GM12891 (cell line): ENCODE data around the gene ROBO1.

Source experiments
- DNase-seq: peaks from one replicate; pipeline ENCODE4 v3.0.0; 2011; ENCODE audit warnings: low spot score; ENCODE audit not compliant: insufficient read length
- FAIRE-seq: peaks from 2 replicates; lab custom pipeline; 2011; peaks lifted over from hg19 to GRCh38; lab: Jason Lieb, UNC
- PAX5 ChIP-seq: IDR thresholded peaks from 2 replicates; pipeline ENCODE4 v1.6.1; 2011; ENCODE audit warnings: low read length, moderate library complexity, mild to moderate bottlenecking; ENCODE audit not compliant: insufficient read depth, severe bottlenecking
- POLR2A ChIP-seq: IDR thresholded peaks from 2 replicates; pipeline ENCODE4 v1.6.1; 2011; ENCODE audit warnings: low read depth, low read length, control low read depth
- POLR2AphosphoS5 ChIP-seq: IDR thresholded peaks from 2 replicates; pipeline ENCODE4 v1.6.1; 2011; ENCODE audit warnings: low read depth, low read length, control low read depth
- POU2F2 ChIP-seq: IDR thresholded peaks from 2 replicates; pipeline ENCODE4 v1.6.1; 2011; ENCODE audit warnings: low read depth, mild to moderate bottlenecking, control low read depth, low read length, moderate library complexity
- SPI1 ChIP-seq: IDR thresholded peaks from 2 replicates; pipeline ENCODE4 v1.6.1; 2011; ENCODE audit warnings: low read depth, low read length, control low read depth
- TAF1 ChIP-seq: IDR thresholded peaks from 2 replicates; pipeline ENCODE4 v1.6.1; 2011; ENCODE audit warnings: low read depth, low read length, control low read depth

Gene ROBO1

DNA sequence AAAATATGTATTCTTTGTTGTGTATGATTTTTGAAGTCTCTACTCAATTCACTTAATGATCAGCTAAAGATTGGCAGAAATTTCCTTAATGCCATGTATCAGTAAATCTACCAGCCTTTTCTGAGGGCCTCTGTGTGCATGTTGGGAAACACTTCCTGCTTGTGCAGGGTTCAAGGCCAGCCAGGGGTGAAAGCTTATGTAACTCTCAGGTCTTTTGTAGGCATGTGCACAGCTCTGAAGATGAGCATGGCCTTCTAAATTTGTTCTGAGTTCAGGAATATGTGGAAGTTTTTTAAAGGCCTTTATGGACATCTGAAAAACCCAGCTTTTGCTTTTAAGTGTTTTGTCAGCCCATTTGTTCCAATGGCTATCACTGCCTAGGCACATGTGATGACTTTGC is 82.7 kb downstream of the ROBO1 start:
- no peak for DNase-seq
- no peak for FAIRE-seq
- TF ChIP-seq POU2F2 = no peak

DNA sequence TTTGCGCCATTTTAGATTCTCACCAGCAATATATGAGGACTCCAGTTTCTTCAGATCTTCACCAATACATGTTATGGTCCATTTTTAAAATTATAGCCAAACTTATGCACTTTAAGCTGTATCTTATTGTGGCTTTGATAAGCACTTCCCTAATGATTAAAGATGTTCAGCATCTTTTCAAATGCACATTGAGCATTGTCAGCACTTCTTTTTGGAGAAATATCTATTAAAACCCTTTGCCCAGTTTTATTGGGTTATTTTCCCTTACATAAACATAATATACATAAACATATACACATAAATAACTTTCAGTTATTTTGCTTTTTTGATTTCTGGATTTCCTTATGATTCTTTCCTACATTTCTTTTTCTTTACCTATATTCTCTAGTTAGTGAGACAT is 83.8 kb downstream of the ROBO1 start:
- FAIRE-seq (no peak), DNase-seq (no peak)
- no peak for TF ChIP-seq TAF1

DNA sequence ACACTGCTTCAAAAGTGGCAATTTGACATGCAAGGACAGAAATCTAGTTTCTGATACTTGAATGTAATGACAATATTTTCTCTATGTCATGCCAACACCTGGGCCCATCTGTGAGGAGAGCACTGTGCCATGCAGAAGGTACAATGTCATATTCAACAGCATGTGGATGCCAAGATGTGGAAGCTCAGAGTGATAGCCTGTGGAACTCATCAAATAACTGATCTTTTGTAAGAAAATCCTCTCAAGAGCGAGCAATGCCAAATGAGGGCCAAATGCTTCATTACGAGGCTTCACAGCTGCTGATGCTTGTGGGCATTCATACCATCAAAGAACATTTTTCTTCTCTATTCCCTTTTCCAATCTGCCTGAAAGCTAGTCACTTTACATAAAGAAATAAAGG is 95.1 kb downstream of the ROBO1 start:
- TF ChIP-seq TAF1 (no peak), SPI1 (no peak), POLR2AphosphoS5 (no peak), POU2F2 (no peak), PAX5 (no peak), POLR2A (no peak)
- DNase-seq = no peak
- no peak for FAIRE-seq

DNA sequence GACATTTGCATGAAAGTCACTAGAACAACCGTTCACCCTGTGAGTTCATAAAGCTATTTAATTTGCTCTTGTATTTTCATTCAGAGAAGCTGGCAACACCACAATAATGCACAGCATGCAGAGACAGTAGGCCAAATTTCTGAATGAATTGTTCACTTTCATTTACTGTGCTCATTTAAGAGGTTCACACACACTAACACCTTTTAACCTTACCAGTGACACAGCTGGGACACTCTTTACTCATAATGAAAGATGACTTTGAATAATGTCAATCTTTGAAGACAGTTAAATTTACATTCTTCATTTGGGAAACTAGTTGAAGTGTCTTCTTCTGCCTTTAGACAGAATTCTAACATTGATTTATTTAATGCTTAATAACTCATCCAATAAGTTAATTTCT is 95.7 kb downstream of the ROBO1 start:
- FAIRE-seq (no peak), DNase-seq (no peak)
- TF ChIP-seq POU2F2 (no peak), PAX5 (no peak), POLR2AphosphoS5 (no peak), SPI1 (no peak), POLR2A (no peak)

DNA sequence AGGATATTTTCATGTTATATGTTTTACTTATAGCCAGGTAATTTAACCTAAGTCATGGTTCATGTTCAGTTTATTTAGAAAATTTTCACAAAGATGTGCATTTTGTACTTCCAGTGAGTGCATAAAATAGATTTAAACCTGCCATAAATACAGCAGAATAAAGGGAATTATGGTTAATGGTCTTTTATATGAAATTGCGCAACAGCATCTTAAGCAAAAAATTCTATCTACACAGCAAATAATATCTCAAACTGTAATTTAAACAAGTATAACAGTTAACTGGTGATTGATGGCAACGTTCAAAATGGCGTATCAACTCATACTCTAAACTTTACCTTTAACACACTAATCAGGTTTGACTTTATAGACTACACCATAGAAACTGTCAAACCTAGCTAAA is 97.6 kb downstream of the ROBO1 start:
- TF ChIP-seq TAF1 (no peak), POLR2A (no peak), POU2F2 (no peak), PAX5 (no peak), SPI1 (no peak), POLR2AphosphoS5 (no peak)
- FAIRE-seq (no peak), DNase-seq (no peak)

DNA sequence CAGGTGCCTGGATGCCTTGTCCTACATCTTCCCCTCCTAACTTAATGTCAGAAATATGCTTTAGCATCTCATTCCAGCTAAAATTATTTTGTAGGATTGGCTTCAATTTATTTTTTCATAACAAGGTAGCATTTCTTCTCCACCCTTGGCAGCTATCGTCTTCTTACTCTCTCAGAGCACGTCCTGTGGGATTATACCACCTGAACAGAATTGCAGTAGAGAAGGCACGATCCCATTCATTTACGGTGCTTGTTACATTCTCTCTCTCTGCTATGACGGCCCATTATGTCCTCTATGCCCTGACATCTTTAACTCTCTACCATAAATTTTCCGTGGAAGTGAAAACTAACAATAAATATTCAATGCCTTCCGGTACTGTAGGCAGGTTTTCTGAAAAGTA is 103.3 kb downstream of the ROBO1 start:
- TF ChIP-seq PAX5 (no peak), SPI1 (no peak), TAF1 (no peak), POLR2AphosphoS5 (no peak), POU2F2 (no peak), POLR2A (no peak)
- DNase-seq (no peak), FAIRE-seq (no peak)

DNA sequence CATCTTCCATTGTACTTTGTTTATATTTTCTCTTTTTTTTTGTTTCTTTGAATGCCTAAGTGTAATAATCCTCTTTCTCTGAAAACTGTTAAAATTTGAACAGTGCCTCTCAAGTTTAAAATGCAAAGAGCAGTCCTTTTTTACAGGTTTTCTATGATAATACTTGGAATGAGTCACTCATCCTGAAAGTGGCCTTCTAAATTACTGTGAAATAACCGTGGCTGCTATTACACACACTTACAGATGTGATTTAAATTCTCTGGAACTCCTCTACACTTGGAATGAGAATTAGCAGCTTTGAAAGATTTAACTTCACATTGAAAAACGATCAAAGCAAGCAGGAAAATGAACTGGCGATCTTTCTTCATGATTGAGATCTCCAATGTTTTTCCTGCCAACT is 105.9 kb downstream of the ROBO1 start:
- FAIRE-seq (no peak), DNase-seq (no peak)
- TF ChIP-seq PAX5 (no peak), POLR2A (no peak), TAF1 (no peak), POU2F2 (no peak), SPI1 (no peak), POLR2AphosphoS5 (no peak)

DNA sequence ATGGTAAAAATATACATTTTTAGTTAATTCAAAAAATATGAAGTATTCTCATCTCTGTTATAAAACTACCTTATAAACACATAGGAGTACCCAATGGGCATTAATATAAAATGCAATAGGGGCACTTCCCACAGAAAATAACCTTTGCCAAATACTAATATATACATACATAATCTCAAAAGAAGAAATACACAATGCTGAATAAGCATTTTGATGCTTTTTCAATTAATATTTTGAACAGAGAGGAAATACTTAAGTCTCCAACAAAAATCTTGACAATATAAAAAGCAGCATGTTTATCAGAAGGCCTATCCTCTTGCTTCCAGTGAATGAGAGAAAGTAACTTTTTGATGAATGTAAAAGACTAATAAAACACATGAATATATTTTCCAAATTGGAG is 110.7 kb downstream of the ROBO1 start:
- DNase-seq = no peak
- no peak for FAIRE-seq

DNA sequence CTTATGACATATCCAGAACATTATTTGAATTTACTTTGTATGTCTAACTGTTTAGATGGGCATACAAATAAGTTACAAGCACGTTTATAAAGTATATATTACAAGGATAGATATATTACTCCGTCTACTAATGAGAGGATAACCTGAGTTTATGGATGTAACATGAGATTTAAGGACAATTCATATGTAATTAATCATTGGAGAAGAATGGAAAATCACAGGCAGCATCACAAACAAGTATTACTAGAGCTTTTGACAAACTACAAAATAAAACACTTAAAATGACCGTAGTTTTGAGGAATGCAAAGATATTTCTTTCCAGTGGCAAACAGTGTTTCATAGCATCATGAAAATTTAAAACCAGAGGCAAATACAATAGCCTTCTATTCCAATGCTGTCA is 113.8 kb downstream of the ROBO1 start:
- FAIRE-seq (no peak), DNase-seq (no peak)
- TF ChIP-seq TAF1 (no peak), SPI1 (no peak), PAX5 (no peak), POLR2A (no peak), POLR2AphosphoS5 (no peak), POU2F2 (no peak)

More for the DNA sequence above, 110.7 kb downstream of the ROBO1 start:
- TF ChIP-seq SPI1 = no peak
- TF ChIP-seq POLR2AphosphoS5 = no peak
- no peak for TF ChIP-seq TAF1
- TF ChIP-seq PAX5 = no peak
- no peak for TF ChIP-seq POU2F2
- no peak for TF ChIP-seq POLR2A

DNA sequence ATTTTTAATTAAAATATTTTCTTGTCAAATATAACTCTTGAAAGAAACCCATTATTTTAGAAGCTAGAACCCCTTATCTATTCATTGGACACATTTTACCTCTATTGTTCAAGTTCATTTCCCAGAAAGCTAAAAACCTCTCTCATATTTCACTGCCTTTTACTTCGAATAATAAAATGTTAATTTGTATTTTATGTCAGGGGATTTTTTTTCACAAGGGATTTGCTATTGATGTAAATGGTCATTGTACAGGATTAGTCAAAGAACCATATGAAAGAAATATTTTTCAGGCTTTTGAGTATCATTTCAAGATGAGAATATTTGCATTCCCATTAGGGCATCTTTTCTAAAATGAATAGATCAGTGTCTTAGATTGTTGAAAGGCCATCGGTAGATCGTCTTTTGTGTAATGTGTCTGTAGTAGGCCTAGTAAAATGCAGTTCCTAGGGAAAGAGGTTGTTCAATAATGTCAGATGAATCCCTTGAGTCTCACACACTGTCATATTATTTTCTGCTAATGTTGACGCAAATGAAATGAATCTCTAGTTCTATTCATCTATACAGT is 114.5 kb downstream of the ROBO1 start:
- TF ChIP-seq TAF1 (no peak), PAX5 (no peak), POU2F2 (no peak), POLR2AphosphoS5 (no peak), POLR2A (no peak)
- no peak for DNase-seq
- no peak for FAIRE-seq

DNA sequence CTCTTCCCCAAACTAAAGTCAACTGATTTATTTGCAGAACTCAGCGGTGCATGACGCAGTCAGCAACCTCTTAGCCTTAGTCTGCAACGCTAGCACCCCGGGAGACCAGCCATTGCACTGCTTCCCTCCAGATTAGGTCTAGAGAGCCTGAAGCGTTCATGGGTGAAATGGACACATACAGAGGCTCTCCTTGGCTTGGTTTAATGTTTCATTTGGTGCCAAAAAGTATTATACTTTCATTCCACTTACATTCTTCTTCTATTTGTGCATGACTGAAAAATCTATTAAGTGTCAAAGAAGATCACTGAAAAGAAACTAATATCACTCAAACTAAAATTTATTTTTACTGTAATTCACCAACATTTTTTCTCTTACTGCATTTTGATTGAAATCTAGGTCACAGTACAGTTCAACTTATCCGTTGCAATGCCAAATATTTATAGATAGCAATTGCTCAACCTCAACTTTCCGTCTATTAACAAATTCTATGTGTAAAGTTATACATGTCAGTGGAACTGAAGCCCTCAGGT is 116.2 kb downstream of the ROBO1 start:
- TF ChIP-seq PAX5 = peak; percentile 23
- no peak for TF ChIP-seq POU2F2
- DNase-seq (no peak), FAIRE-seq (no peak)
